Glomerular endothelial cell (primary cell): Measurements from ENCODE around the gene FRMPD4. TPM values are rescaled to one million over a fixed set of nuclear protein-coding genes. Genes with fewer than 3 reads are reported as not detected.

ENCODE experiments used
- DNase-seq: peaks from one replicate; pipeline ENCODE4 v3.0.0-alpha.2; 2011; ENCODE audit warnings: low read depth, low spot score; ENCODE audit errors: extremely low read depth
- total RNA-seq: library from RNA; depleted of rRNA; stranded (reverse); fragments of >200 nt; gene quantifications from 2 replicates; pipeline ENCODE4 v1.2.3, GENCODE V29; 2015

FRMPD4 gene
- total RNA-seq, 1 donor from 2014 or later = not detected

- DNase-seq = no peak
Observed at GRCh38 chrX:12423346-12423745, 285.1 kb downstream of the FRMPD4 start.

DNA sequence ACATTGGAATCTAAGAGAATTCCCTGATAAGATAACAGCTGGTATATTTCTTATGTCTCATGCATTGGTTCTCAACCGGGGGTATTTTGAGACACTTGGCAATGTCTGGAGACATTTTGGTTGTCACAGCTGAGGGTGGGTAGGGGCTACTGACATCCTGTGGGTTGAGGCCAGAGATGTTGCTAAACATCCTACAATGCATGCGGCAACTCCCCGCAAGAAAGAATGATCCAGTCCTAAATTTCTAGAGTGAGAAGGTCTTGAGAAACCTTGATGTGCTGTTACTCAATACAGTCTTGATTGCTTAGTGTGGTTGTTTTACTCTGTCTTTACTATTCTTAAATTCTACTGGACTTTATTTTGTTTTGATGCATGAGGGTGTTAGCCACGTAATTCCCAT, 287.2 kb downstream of the FRMPD4 start:
- DNase-seq = no peak

GRCh38 chrX:12426420-12426819, 288.1 kb downstream of the FRMPD4 start:
- DNase-seq = no peak

DNA sequence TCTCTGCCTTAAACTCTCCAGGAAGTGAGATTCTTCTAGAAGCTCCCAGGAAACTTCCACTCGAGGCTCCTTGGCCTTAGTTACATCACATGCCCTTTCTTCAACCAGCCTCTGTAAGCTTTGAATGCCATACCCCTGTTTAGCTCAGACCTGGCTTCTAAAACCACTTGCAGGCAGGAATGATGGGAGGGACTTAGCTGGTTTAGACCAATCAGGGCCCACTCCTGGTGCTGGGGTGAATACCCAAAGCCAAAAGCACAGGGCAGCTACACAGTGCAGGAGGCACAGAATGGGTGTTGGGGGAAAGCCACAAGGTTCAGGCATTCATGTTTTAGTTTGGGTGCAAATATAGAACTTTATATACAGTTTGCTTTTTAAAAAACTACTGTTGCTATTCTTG, 296.2 kb downstream of the FRMPD4 start:
- DNase-seq = no peak

- DNase-seq = no peak
Observed at GRCh38 chrX:12439416-12439815, 301.1 kb downstream of the FRMPD4 start.

DNA sequence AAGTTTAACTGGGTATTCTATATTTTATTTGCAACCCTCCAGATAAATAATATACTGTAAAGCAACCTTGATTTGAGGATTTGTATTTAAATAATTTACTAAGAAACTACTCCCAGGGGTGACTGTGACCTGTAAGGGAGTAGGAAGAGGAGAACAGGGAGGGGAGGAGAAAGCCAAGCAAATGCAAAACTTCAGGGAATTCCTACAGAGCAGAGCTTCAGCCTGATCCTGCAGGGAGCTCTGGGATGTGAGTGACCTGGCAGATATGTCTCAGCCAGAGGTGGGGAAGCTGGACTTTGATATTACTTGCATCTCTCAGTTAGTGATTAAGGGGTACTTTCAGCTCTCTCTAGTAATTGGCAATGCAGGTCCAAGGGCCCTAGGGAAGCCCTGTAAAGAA, 302.0 kb downstream of the FRMPD4 start:
- no peak for DNase-seq

DNA sequence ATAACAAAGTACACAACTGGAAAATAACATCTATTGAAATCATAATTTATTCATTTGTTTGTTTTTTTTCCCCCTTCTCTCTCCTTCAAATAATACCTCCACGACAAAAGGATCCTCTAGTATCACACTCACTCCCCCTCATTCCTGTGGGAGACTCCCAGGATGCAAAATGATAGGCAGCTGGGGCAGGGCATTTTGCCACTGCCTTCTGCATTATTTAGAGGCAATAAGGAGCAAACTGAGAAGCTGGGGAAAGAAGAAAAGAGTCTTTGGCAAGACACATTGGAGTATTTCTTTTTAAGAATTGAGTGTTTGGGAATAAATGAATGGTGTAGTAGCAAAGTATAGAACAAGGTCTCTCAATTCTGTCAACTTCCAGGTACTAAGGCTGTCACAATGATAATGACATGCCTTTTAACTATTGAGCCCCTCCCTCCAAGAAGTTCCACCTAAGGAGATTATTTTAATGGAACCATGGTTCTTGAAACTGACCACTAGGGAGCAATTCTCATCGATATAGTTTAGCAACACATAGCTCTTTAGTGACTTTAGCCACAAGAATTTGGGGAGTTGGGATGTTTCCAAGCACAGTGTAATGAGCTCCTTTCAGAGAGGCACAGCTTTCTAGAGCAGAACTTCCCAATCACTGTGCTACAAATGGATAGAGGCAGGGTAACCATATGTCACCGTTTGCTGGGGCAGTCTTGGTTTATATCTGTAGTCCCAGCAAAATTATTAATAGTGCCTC, 303.3 kb downstream of the FRMPD4 start:
- DNase-seq = no peak

- no peak for DNase-seq
Observed at GRCh38 chrX:12443534-12444098, 305.3 kb downstream of the FRMPD4 start.

DNA sequence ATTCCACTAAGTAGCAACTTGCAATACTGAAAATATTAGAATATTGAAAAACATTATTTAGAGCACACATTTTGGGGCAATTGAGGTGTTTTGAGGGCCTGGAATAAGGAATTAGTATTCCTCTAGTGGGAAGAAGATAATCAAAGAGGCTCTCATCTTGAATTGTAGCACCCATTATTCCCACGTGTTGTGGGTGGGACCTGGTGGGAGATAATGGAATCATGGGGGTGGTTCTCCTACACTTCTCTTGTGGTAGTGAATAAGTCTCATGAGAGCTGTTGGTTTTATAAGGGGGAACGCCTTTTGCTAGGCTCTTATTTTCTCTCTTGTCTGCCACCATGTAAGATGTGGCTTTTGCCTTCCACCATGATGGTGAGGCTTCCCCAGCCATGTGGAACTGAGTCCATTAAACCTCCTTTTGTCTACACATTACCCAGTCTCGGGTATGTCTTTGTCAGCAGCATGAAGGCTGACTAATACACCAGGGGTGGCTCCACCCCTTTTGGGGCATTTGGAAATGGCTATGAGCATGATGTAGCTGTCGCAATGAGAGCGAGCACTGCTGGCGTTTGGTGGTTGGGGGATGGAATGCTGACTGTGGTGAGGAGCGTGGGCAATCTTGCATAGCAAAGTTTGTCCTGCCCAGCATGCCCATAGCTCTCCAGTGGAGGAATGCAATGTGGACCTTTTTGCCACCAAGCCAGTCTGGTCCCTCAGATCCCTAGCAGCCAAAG, 308.2 kb downstream of the FRMPD4 start:
- no peak for DNase-seq

- no peak for DNase-seq
Observed at GRCh38 chrX:12447448-12448064, 309.3 kb downstream of the FRMPD4 start.

DNA sequence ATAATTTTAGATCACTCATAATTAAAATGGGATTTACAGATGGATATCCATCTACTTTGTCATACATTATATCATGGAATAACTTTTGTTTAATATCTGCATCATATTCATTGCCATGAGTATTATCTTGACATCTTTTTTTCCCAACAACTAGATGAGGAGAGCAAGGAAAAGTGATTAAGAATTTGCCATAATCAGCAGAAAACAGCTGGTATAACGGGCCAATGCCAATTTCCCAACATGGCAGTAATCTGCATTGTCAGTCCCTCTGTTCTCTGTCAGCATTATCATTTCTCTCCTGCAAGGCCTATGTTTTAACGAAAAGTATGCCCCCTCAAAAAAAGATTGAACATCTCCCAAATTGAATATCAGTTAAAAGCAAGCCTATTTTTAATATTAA, 314.0 kb downstream of the FRMPD4 start:
- no peak for DNase-seq

DNA sequence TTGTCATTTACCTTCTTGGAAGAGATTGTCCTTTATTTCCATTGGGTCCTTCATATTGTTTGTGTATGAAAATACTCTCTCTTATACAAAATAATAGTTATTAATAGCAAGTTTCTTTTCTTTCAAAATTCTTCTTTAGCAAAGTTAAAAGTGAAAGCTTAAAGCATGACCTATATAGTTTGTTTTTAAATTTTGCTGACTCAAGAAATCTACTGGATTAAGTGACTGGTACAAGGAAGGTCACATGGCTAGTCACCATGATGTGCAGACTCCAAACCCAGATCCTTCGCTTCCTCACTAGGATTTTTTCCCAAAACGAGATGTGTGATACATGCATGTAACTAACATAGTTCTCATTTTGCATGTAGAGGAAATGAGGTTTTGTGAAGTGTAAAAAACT, 322.7 kb downstream of the FRMPD4 start:
- DNase-seq = no peak

DNA sequence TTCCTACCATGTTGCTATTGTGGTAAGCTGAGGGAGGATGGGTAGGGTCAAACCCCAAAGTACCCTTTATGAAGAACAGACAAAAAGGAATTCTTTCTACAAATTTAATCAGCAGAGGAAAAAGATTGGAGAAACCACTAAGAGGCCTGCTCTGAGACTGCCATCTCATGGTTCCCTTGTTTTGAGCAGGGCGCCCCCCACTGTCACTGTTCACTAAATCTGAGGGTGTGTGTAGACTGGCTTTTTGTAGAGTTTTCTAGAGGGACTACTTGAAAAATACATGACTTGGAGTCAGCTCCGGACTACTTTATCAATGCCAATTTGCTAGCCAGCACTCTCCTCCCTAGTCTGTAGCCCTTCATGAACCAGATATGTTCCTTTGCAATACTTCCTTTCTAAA, 324.8 kb downstream of the FRMPD4 start:
- no peak for DNase-seq

GRCh38 chrX:12463873-12464272, 325.6 kb downstream of the FRMPD4 start:
- no peak for DNase-seq

DNA sequence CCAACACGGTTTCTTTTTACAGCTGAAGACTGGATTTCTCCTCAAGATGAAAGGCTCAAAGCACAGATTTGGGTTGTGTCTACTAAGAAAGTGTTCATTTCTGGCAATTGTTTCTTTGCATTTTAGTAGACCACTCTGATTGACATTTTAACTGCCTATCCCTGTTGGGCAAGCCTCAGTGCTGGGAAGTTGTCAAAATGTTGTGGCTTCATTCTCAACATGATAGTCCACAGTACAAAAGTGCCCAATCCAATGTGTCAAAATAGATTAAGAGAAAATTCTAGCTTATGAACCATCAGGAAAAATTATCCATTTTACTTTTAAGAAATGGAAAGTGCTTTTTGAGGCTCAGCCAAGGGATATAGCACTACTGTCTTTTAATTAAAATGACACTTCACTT, 329.0 kb downstream of the FRMPD4 start:
- DNase-seq = no peak

DNA sequence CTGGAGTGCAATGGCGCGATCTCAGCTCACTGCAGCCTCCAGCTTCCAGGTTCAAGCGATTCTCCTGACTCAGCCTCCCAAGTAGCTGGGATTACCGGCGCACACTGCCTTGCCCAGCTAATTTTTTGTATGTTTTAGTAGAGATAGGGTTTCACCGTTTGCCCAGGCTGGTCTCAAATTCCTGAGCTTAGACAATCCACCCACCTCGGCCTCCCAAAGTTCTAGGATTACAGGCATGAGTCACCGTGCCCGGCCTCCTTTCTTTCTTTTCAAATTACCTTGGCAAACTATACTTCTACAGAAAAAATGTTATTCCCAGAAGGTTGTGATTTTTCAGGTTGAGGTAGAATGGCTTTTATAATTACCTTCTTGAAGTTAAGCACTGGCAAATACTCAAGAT, 331.0 kb downstream of the FRMPD4 start:
- DNase-seq = no peak

DNA sequence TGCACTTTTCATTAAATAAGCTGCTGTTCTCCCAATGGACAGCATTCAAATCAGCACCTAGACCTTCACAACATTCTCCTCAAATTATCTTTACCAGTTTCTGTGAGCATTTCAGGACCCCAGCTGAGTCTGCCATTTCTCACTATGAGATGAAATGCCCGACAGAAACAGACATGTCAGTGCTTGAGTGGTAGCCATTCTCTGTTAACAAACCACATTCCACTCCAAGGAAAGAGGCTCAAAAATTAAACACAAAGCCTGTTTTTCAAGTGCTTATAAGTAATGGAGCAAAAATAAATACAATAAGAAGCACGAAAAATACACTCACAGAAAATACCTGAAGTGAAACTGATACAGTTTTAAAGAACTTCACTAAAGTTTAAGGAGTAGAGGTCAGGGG, 332.8 kb downstream of the FRMPD4 start:
- no peak for DNase-seq

DNA sequence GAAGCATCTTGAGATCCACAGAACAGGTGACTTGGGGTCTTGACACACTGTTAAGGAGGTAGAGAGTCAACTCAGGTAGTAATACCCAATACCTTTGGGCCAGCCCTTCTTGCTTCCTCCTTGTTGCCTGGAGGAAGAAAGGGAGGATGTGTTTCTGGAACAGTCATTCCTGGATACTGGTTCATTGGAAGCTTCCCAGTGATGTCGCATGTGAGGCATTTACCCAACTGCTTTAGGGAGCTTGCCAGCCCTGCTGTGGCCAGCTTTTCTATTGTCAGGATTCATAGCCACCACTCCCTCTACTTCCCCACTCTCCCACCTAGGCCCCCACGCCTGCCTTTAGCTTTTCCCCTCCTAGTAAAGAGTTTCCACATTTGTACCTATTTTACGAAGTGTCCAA, 342.7 kb downstream of the FRMPD4 start:
- no peak for DNase-seq

DNA sequence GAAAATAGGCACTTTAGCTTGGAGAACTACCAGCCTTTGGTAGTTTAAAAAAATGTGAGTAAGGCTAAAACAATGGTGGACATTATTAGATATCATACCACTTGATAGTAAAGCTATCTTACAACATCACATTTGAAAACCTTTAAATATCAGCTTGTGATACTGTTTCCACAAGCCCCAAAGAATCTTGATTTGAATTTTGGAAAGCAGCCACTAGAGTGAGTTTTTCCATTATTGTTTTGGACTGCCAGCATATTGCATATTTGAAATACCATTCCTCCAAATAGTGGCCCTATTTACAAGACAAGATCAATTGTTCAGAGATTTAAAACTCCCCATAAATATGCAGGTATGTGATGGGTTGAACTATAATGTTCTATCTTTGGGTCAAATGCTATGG, 349.9 kb downstream of the FRMPD4 start:
- DNase-seq = no peak

DNA sequence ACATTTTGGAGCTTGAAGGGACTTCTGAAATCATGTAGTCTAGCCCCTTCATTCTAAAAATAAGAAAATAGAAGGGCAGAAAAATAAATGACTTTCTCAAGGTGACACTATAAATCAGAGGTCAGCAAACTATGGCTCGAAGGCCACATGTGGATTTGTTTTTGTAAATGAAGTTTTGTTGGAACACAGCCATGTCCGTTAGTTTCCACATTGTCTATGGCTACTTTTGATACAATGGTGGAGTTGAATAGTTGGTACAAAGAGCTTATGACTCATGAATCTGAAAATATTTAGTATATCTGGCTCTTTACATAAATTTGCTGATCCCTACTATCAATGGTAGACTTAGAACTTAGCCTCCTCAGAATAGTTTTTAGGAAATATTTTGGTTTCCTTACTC, 350.5 kb downstream of the FRMPD4 start:
- no peak for DNase-seq

DNA sequence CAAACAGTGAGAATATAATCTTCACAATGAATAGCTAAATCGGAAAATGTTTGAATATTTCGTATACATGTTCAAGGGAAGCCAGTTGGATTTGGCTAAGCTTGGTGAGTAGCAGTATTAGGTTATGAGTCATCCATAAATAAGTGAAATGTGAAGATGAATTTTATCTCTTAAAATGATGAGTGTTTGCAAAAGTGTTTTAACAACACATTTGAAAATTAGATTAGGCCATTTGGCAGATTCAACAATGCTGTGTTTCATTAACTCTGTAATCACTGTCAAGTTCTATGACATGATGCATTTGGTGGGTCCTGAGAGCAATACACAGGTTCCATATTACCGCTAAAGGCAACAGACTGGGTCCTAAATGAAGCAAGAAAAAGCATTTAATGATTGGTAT, 351.1 kb downstream of the FRMPD4 start:
- no peak for DNase-seq
